Vagina (tissue), 2 donors: ENCODE measurements around the gene XRCC5.

Experiments
- CTCF ChIP-seq, 3 experiments: fragments of 450-650 bp in 2 of 3; fragments of 200-600 bp in 1 of 3; sonication (generic) in 1 of 3; IDR thresholded peaks; one replicate each; pipeline ENCODE4 v1.5.1; 2017 to 2019; ENCODE audit warnings: antibody characterized with exemption in 3 of 3, mild to moderate bottlenecking in 2 of 3, moderate library complexity in 2 of 3
- POLR2A ChIP-seq, 2 donors: fragments of 450-650 bp; IDR thresholded peaks; one replicate each; pipeline ENCODE4 v1.6.1; 2017; ENCODE audit warnings: antibody characterized with exemption in 2 of 2, mild to moderate bottlenecking in 2 of 2, moderate library complexity in 2 of 2
- POLR2AphosphoS5 ChIP-seq, 2 donors: sonication (generic); formaldehyde crosslinking; IDR thresholded peaks; one replicate each; pipeline ENCODE4 v1.9.0; 2017; ENCODE audit warnings: antibody characterized with exemption in 2 of 2, mild to moderate bottlenecking in 2 of 2, low read depth in 1 of 2; ENCODE audit not compliant: insufficient read depth in 1 of 2

GRCh38 chr2:216084547-216084946, 24.6 kb upstream of the XRCC5 start:
- TF ChIP-seq CTCF (IDR thresholded peaks at IDR 0.05) (no peak), POLR2AphosphoS5 (IDR thresholded peaks at IDR 0.05; ENCODE audit: insufficient read depth in 1 of 2, low read depth in 1 of 2) (no peak), POLR2A (IDR thresholded peaks at IDR 0.05) (no peak)
